ENCODE measurements around the gene SRGN.

The SRGN gene

DNA sequence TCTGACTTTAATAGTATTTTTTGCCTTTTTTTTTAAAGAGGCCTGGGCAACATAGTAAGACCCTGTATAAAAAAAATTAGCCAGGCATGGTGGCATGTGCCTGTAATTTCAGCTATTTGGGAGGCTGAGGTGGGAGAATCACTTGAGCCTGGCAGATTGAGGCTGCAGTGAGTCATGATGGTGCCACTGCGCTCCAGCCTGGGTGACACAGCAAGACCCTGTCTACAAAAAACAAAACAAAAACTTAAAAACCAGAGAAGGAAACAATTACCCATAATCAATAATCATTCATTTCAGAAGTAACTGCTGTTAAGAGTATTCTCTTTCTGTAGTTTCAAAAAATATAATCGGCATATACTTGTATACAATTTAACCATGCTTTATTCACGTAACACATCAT is 64.1 kb downstream of the SRGN start:
- TF ChIP-seq, protein P1, sequence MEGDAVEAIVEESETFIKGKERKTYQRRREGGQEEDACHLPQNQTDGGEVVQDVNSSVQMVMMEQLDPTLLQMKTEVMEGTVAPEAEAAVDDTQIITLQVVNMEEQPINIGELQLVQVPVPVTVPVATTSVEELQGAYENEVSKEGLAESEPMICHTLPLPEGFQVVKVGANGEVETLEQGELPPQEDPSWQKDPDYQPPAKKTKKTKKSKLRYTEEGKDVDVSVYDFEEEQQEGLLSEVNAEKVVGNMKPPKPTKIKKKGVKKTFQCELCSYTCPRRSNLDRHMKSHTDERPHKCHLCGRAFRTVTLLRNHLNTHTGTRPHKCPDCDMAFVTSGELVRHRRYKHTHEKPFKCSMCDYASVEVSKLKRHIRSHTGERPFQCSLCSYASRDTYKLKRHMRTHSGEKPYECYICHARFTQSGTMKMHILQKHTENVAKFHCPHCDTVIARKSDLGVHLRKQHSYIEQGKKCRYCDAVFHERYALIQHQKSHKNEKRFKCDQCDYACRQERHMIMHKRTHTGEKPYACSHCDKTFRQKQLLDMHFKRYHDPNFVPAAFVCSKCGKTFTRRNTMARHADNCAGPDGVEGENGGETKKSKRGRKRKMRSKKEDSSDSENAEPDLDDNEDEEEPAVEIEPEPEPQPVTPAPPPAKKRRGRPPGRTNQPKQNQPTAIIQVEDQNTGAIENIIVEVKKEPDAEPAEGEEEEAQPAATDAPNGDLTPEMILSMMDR (IDR thresholded peaks at IDR 0.05; ENCODE audit: low read length) = no peak
- TF ChIP-seq EZH2 (IDR thresholded peaks at IDR 0.05; ENCODE audit: borderline replicate concordance, low read length) = no peak
- Histone ChIP-seq H3K9me3 (ENCODE audit: low read length) (no peaks in the 10 kb centered on the region), H3K4me3 (ENCODE audit: low read depth, low read length, poor library complexity, severe bottlenecking) (no peak overlapping the region), H3F3A (ENCODE audit: insufficient read depth, low read length) (no peaks in the 10 kb centered on the region), H3K9me2 (ENCODE audit: low read depth, low read length) (no peaks in the 10 kb centered on the region), H2AFZ (ENCODE audit: low read length) (no peak overlapping the region), H3K36me3 (ENCODE audit: insufficient read depth, low read length) (no peaks in the 10 kb centered on the region), H4K20me1 (ENCODE audit: insufficient read depth, low read length) (no peaks in the 10 kb centered on the region), H3K27me3 (ENCODE audit: insufficient read depth, low read length) (no peaks in the 10 kb centered on the region), H3K27ac (ENCODE audit: low read depth, low read length, poor library complexity, severe bottlenecking) (no peak overlapping the region), H3K4me2 (ENCODE audit: low read length) (no peak overlapping the region), H3K9ac (ENCODE audit: low read length) (no peak overlapping the region), H3K79me2 (ENCODE audit: insufficient read depth, low read length) (no peaks in the 10 kb centered on the region), H3K4me1 (ENCODE audit: insufficient read depth, low read length, severe bottlenecking) (peaks cover under 1% of the 10 kb centered on the region)

DNA sequence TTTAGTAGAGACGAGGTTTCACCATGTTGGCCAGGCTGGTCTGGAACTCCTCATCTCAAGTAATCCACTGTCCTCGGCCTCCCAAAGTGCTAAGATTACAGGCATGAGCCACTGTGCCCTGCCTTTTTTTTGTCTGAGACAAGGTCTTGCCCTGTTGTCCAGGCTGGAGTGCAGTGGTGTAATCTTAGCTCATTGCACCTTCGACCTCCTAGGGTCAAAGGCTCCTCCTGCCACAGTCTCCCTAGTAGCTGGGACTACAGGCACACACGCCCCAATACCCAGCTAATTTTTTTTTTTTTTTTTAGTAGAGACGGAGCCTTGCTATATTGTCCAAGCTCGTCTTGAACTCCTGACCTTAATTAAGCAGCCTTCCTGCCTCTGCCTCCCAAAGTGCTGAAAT is 65.3 kb downstream of the SRGN start:
- H3K9me2 ChIP-seq (ENCODE audit: low read depth, low read length) = no peaks in the 10 kb centered on the region
- peaks cover 12% of the 10 kb centered on the region; the same call in 1 of the 2 replicates for H3K36me3 ChIP-seq (ENCODE audit: insufficient read depth, low read length)
- TF ChIP-seq, protein P1 (IDR thresholded peaks at IDR 0.05; ENCODE audit: low read length) = no peak
- TF ChIP-seq EZH2 (IDR thresholded peaks at IDR 0.05; ENCODE audit: borderline replicate concordance, low read length) = no peak
- H3K9me3 ChIP-seq (ENCODE audit: low read length) = no peaks in the 10 kb centered on the region
- H3K27ac ChIP-seq (ENCODE audit: low read depth, low read length, poor library complexity, severe bottlenecking) = no peak overlapping the region
- H3F3A ChIP-seq (ENCODE audit: insufficient read depth, low read length) = no peaks in the 10 kb centered on the region
- H3K4me3 ChIP-seq (ENCODE audit: low read depth, low read length, poor library complexity, severe bottlenecking) = no peak overlapping the region
- no peaks in the 10 kb centered on the region for H3K27me3 ChIP-seq (ENCODE audit: insufficient read depth, low read length)
- no peaks in the 10 kb centered on the region for H3K4me1 ChIP-seq (ENCODE audit: insufficient read depth, low read length, severe bottlenecking)
- no peaks in the 10 kb centered on the region for H3K79me2 ChIP-seq (ENCODE audit: insufficient read depth, low read length)
- H3K9ac ChIP-seq (ENCODE audit: low read length) = no peak overlapping the region
- no peaks in the 10 kb centered on the region for H4K20me1 ChIP-seq (ENCODE audit: insufficient read depth, low read length)
- no peak overlapping the region for H3K4me2 ChIP-seq (ENCODE audit: low read length)
- H2AFZ ChIP-seq (ENCODE audit: low read length) = no peak overlapping the region
